SU-DHL-6 (cell line): Measurements from ENCODE around the gene CNTNAP5.

Source experiments
- H2AFZ ChIP-seq: fragments of 200-600 bp; sonication (generic); 2 replicates; pipeline ENCODE4 v1.6.1; 2014; ENCODE audit warnings: low read depth, mild to moderate bottlenecking, moderate library complexity, mixed read lengths, antibody characterized with exemption, low read length; ENCODE audit not compliant: severe bottlenecking
- H3F3A ChIP-seq: fragments of 200-600 bp; shearing (Covaris generic); 2 replicates; pipeline ENCODE4 v1.6.0; 2016; ENCODE audit warnings: antibody characterized with exemption, mild to moderate bottlenecking; ENCODE audit not compliant: insufficient read depth
- H3K27ac ChIP-seq: fragments of 200-600 bp; sonication (generic); 2 replicates; pipeline ENCODE4 v1.5.1; 2016; ENCODE audit warnings: low read depth, mild to moderate bottlenecking, low read length, moderate library complexity, mixed read lengths
- H3K27me3 ChIP-seq: fragments of 200-600 bp; sonication (generic), shearing (Covaris generic); 2 replicates; pipeline ENCODE4 v1.6.0; 2014; ENCODE audit warnings: mild to moderate bottlenecking, low read length
- H3K36me3 ChIP-seq: fragments of 200-600 bp; sonication (generic); 2 replicates; pipeline ENCODE4 v1.6.1; 2014; ENCODE audit warnings: mild to moderate bottlenecking, low read length, mixed read lengths
- H3K4me2 ChIP-seq: fragments of 300-600, 200-600 bp; shearing (Covaris generic), sonication (generic); 2 replicates; pipeline ENCODE4 v1.6.0; 2014; ENCODE audit warnings: low read length, low read depth, mild to moderate bottlenecking; ENCODE audit not compliant: poor library complexity, severe bottlenecking
- H3K4me3 ChIP-seq: fragments of 200-600 bp; sonication (generic); 2 replicates; pipeline ENCODE4 v1.5.1; 2014; ENCODE audit warnings: antibody characterized with exemption, low read length, mild to moderate bottlenecking, mixed read lengths; ENCODE audit not compliant: insufficient read depth, poor library complexity, severe bottlenecking
- H3K79me2 ChIP-seq: fragments of 200-600 bp; sonication (generic); 2 replicates; pipeline ENCODE4 v1.6.1; 2014; ENCODE audit warnings: mild to moderate bottlenecking, low read length, moderate library complexity; ENCODE audit not compliant: insufficient read depth
- H3K9ac ChIP-seq: fragments of 200-600 bp; sonication (generic); 2 replicates; pipeline ENCODE4 v1.7.0; 2014; ENCODE audit warnings: mild to moderate bottlenecking, low read length
- H3K9me2 ChIP-seq: fragments of 200-600 bp; sonication (generic); replicated peaks from 2 replicates; pipeline ENCODE4 v1.6.1; 2014; ENCODE audit warnings: low read length; ENCODE audit not compliant: insufficient read depth
- H3K9me3 ChIP-seq: fragments of 200-600 bp; sonication (generic); 2 replicates; pipeline ENCODE4 v1.6.1; 2014; ENCODE audit warnings: low read length, mixed read lengths; ENCODE audit not compliant: insufficient read depth
- H4K20me1 ChIP-seq: fragments of 200-600 bp; sonication (generic); 2 replicates; pipeline ENCODE4 v1.6.1; 2014; ENCODE audit warnings: low read depth, mild to moderate bottlenecking, antibody characterized with exemption, low read length, moderate library complexity, mixed read lengths
- EZH2phosphoT487 ChIP-seq: fragments of 200-600 bp; sonication (generic), shearing (Covaris generic); conservative IDR thresholded peaks from 2 replicates; pipeline ENCODE4 v1.6.1; 2018; ENCODE audit warnings: mild to moderate bottlenecking, antibody characterized with exemption, low read length, moderate library complexity, mixed read lengths
- TF ChIP-seq, protein P1 (sequence below): fragments of 200-600 bp; sonication (generic); IDR thresholded peaks from one replicate; pipeline ENCODE4 v1.5.1; 2017; ENCODE audit warnings: antibody characterized with exemption, mild to moderate bottlenecking, low read length, moderate library complexity; ENCODE audit not compliant: insufficient read depth, poor library complexity, severe bottlenecking

The CNTNAP5 gene

DNA sequence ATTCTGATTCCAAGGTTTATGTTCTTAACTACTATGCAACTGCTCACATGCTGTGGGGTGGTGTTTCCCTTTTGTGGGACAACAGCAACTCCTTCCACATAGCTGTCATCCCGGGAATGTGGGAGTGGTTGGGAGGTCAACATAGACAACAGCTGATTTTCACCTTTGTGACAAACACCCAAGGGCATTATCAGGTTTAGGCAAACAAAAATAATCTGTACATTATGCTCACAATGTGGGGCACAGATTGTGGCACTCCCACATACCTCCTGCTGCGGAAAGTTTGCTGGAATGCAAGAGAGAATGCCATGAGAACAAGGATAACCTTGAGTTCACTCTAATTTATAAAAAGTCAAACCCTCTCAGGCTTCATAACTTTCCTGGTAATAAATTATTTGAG, 582.6 kb downstream of the CNTNAP5 start:
- Histone ChIP-seq H3K4me2 (no peak overlapping the region), H3K9me3 (no peaks in the 10 kb centered on the region), H3K4me3 (no peak overlapping the region), H3K9ac (no peak overlapping the region), H3K9me2 (no peaks in the 10 kb centered on the region), H2AFZ (no peak overlapping the region), H4K20me1 (no peaks in the 10 kb centered on the region), H3K79me2 (no peaks in the 10 kb centered on the region), H3F3A (no peaks in the 10 kb centered on the region), H3K36me3 (no peaks in the 10 kb centered on the region), H3K27ac (no peak overlapping the region), H3K27me3 (no peaks in the 10 kb centered on the region)
- TF ChIP-seq, protein P1, sequence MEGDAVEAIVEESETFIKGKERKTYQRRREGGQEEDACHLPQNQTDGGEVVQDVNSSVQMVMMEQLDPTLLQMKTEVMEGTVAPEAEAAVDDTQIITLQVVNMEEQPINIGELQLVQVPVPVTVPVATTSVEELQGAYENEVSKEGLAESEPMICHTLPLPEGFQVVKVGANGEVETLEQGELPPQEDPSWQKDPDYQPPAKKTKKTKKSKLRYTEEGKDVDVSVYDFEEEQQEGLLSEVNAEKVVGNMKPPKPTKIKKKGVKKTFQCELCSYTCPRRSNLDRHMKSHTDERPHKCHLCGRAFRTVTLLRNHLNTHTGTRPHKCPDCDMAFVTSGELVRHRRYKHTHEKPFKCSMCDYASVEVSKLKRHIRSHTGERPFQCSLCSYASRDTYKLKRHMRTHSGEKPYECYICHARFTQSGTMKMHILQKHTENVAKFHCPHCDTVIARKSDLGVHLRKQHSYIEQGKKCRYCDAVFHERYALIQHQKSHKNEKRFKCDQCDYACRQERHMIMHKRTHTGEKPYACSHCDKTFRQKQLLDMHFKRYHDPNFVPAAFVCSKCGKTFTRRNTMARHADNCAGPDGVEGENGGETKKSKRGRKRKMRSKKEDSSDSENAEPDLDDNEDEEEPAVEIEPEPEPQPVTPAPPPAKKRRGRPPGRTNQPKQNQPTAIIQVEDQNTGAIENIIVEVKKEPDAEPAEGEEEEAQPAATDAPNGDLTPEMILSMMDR: no peak
- TF ChIP-seq EZH2phosphoT487: no peak

DNA sequence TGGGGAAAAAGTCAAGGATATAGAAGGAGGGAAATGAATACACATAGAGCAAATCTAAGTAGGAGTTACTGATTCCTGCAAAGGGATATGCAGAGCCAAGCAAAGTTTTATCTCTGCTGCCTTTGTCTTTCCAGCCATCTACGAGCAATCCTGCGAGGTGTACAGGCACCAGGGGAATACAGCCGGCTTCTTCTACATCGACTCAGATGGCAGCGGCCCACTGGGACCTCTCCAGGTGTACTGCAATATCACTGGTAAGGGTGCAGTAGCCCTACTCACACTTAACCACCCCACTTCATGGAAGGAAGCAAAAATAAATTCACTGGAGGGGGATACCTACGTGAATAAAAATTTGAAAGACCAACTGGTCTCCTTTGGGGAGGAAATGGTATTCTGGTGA, 584.6 kb downstream of the CNTNAP5 start:
- Histone ChIP-seq H3K79me2 (no peaks in the 10 kb centered on the region), H3K9ac (no peak overlapping the region), H3K9me3 (no peaks in the 10 kb centered on the region), H3K27me3 (no peaks in the 10 kb centered on the region), H3K9me2 (no peaks in the 10 kb centered on the region; the same call in 1 of the 2 replicates), H3K27ac (no peak overlapping the region), H3K36me3 (no peaks in the 10 kb centered on the region), H3K4me2 (no peak overlapping the region), H3F3A (no peaks in the 10 kb centered on the region), H3K4me3 (no peak overlapping the region), H2AFZ (no peak overlapping the region), H4K20me1 (no peaks in the 10 kb centered on the region)
- TF ChIP-seq, protein P1: no peak
- no peak for TF ChIP-seq EZH2phosphoT487

DNA sequence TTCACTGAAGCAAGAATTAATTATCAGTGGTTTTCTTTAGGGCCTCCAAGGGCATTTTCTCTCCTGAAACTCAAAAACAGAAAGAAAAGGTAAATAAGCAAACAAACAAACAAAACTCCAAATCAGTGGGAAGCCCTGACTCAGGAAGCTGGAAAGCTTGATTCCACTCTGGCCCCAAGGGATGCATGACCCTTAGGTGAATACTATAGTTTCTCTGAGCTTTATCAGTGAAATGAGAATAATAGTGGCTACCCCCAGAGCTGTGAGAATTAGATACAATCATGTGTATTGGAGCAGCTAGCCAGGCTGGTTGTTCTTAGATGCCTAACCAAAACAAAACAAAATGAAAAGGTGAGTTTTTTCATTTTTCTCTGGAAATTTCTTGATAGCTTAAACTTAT, 585.1 kb downstream of the CNTNAP5 start:
- Histone ChIP-seq H2AFZ (no peak overlapping the region), H3K27me3 (no peaks in the 10 kb centered on the region), H3K9ac (no peak overlapping the region), H3K36me3 (no peaks in the 10 kb centered on the region), H3K27ac (no peak overlapping the region), H3K79me2 (no peaks in the 10 kb centered on the region), H4K20me1 (no peaks in the 10 kb centered on the region), H3K4me2 (no peak overlapping the region), H3K9me2 (no peaks in the 10 kb centered on the region; the same call in 1 of the 2 replicates), H3F3A (no peaks in the 10 kb centered on the region), H3K9me3 (no peaks in the 10 kb centered on the region), H3K4me3 (no peak overlapping the region)
- TF ChIP-seq, protein P1: no peak
- TF ChIP-seq EZH2phosphoT487: no peak

DNA sequence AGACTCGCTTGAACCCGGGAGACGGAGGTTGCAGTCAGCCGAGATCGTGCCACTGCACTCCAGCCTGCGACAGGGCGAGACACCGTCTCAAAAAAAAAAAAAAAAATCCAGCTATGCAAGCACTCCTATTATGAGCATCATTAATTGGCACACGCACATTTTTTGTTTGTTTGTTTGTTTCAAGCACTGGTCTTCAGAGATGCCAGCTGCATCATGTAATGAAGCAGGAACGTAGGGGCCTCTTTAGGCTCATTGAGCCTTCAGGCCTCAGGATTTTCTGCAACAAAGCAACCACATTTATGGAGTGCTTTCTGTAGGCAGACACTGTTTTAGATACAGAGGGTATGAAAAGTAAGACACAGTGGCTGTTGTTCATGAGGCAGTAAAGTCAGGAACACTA, 585.8 kb downstream of the CNTNAP5 start:
- H3K4me3 ChIP-seq: no peak overlapping the region
- no peak overlapping the region for H3K9ac ChIP-seq
- H3F3A ChIP-seq: no peaks in the 10 kb centered on the region
- no peaks in the 10 kb centered on the region for H3K79me2 ChIP-seq
- no peaks in the 10 kb centered on the region for H4K20me1 ChIP-seq
- H3K9me3 ChIP-seq: no peaks in the 10 kb centered on the region
- H3K4me2 ChIP-seq: no peak overlapping the region
- H3K27ac ChIP-seq: no peak overlapping the region
- H2AFZ ChIP-seq: no peak overlapping the region
- TF ChIP-seq, protein P1: no peak
- TF ChIP-seq EZH2phosphoT487: no peak
- H3K36me3 ChIP-seq: no peaks in the 10 kb centered on the region
- no peaks in the 10 kb centered on the region; the same call in 1 of the 2 replicates for H3K9me2 ChIP-seq
- no peaks in the 10 kb centered on the region for H3K27me3 ChIP-seq
